Tibial nerve (tissue), 4 donors: ENCODE data around the gene TAAR8.

Source experiments
- CTCF ChIP-seq, 5 experiments: fragments of 200-600 bp in 3 of 5; fragments of 450-650 bp in 2 of 5; sonication (generic) in 3 of 5; IDR thresholded peaks; one replicate each; pipeline ENCODE4 v1.5.1; 2016 to 2019; ENCODE audit warnings: antibody characterized with exemption in 5 of 5, mild to moderate bottlenecking in 3 of 5, moderate library complexity in 2 of 5
- EP300 ChIP-seq, 2 donors: sonication (generic); formaldehyde crosslinking; IDR thresholded peaks; one replicate each; pipeline ENCODE4 v1.6.1; 2017; ENCODE audit warnings: antibody characterized with exemption in 2 of 2, mild to moderate bottlenecking in 1 of 2
- POLR2A ChIP-seq, 2 donors: fragments of 450-650 bp; IDR thresholded peaks; one replicate each; pipeline ENCODE4 v1.6.1; 2017; ENCODE audit warnings: antibody characterized with exemption in 2 of 2, mild to moderate bottlenecking in 2 of 2, moderate library complexity in 2 of 2

GRCh38 chr6:132596201-132596600 lies 43.7 kb downstream of the TAAR8 start:
- TF ChIP-seq CTCF (IDR thresholded peaks at IDR 0.05) (no peak), EP300 (IDR thresholded peaks at IDR 0.05) (no peak), POLR2A (IDR thresholded peaks at IDR 0.05) (no peak)
